OCI-LY3 (cell line): ENCODE measurements around the gene MBD6.
"Not testable (repeated sequence)": the region's sequence is repeated elsewhere in the genome, so short reads cannot be mapped to it uniquely, and the experiment has no call there.

Experiments used
- CTCF ChIP-seq: fragments of 200-600, 300-600 bp; sonication (generic); IDR thresholded peaks from 2 replicates; pipeline ENCODE4 v1.5.1; 2014; ENCODE audit warnings: antibody characterized with exemption, low read length, low read depth
- EZH2phosphoT487 ChIP-seq: fragments of 200-600 bp; shearing (Covaris generic); IDR thresholded peaks from 2 replicates; pipeline ENCODE4 v1.6.1; 2018; ENCODE audit warnings: antibody characterized with exemption, mixed run types, low read depth

- not testable (repeated sequence) for TF ChIP-seq CTCF, EZH2phosphoT487
Measured at GRCh38 chr12:57561117-57561516, 38.5 kb downstream of the MBD6 start.
